AG04449 (cell line): ENCODE measurements around the gene OSBPL2.

Experiments used
- CTCF ChIA-PET: fragments of 350-600 bp; formaldehyde crosslinking; extraction: SDS; loops from one replicate; lab custom pipeline; 2021; ENCODE audit warnings: antibody characterized with exemption; lab: Yijun Ruan, JAX
- POLR2A ChIA-PET: fragments of 400-600, 350-600 bp; formaldehyde crosslinking; extraction: SDS; loops from one replicate; lab custom pipeline; 2020; ENCODE audit warnings: antibody characterized with exemption, inconsistent platforms; lab: Yijun Ruan, JAX
- DNase-seq: peaks from one replicate; pipeline ENCODE4 v3.0.0-alpha.2; 2010; ENCODE audit warnings: low read depth, low spot score
- H3K4me3 ChIP-seq: 2 replicates; pipeline ENCODE4 v1.5.1; 2011; ENCODE audit warnings: low read depth, mild to moderate bottlenecking, control low read depth, low read length
- TF ChIP-seq, protein P1 (sequence below): IDR thresholded peaks from one replicate; pipeline ENCODE4 v1.5.1; 2011; ENCODE audit warnings: mild to moderate bottlenecking, moderate library complexity, low read length, control low read depth, inconsistent platforms; ENCODE audit not compliant: insufficient read depth; ENCODE audit errors: missing control alignments

OSBPL2 gene

DNA sequence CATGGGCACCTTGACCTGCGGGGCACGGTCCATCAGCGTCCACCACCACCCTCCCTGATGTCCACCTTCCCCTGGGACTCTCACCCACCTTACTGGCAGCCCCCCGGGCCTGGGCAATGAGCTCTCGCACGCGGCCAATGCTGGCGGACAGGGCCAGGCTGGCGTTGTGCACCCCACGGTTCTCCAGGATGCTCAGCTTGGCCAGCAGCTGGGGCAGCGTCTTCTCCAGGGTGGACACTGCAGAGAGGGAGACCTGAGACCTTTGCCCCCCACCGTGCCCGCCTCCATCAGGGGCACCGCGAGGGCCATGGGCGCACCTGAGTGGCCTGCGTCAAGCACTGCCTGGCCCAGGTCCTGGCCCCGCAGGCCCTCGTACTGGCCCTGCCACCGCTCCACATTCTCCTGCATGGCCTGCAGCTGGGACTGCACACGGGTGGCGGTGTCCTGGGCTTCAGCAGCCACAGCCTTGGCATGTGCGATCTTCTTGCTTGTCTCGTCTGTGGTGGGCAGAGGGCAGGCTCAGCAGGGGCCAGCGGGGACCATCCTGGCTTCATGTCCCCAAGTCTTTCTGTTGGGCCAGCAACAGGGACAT, 76.5 kb downstream of the OSBPL2 start:
- ChIA-PET POLR2A (no interaction called here), CTCF (no interaction called here)
- DNase-seq: no peak
- TF ChIP-seq, protein P1, sequence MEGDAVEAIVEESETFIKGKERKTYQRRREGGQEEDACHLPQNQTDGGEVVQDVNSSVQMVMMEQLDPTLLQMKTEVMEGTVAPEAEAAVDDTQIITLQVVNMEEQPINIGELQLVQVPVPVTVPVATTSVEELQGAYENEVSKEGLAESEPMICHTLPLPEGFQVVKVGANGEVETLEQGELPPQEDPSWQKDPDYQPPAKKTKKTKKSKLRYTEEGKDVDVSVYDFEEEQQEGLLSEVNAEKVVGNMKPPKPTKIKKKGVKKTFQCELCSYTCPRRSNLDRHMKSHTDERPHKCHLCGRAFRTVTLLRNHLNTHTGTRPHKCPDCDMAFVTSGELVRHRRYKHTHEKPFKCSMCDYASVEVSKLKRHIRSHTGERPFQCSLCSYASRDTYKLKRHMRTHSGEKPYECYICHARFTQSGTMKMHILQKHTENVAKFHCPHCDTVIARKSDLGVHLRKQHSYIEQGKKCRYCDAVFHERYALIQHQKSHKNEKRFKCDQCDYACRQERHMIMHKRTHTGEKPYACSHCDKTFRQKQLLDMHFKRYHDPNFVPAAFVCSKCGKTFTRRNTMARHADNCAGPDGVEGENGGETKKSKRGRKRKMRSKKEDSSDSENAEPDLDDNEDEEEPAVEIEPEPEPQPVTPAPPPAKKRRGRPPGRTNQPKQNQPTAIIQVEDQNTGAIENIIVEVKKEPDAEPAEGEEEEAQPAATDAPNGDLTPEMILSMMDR: no peak
- H3K4me3 ChIP-seq: no peak overlapping the region

DNA sequence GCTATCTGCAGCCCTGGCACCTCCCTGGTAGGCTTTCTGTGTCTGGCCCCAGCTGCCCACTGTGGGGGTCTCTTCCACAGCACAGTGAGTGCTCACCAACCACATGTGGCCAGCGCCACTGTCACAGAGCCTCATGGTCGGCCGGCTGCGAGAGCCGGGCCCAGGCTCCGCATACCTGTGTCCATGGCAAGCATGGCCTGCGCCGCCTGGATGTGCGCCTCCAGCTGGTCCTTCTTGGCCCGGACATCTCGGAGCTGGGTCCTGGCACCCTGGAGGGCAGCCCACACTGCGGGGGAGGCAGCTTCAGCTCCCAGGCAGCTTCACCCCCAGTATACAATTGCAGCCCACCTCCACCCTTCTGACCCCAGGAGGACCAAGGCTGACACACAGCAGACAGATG, 77.5 kb downstream of the OSBPL2 start:
- TF ChIP-seq, protein P1: no peak
- POLR2A ChIA-PET: no interaction called here
- CTCF ChIA-PET: interaction anchor here (2.1 kb wide), 1 partner anchor 14 kb away, joined by 8 read pairs; the partner anchor contains the start of gene ADRM1
- no peak overlapping the region for H3K4me3 ChIP-seq
- no peak for DNase-seq

DNA sequence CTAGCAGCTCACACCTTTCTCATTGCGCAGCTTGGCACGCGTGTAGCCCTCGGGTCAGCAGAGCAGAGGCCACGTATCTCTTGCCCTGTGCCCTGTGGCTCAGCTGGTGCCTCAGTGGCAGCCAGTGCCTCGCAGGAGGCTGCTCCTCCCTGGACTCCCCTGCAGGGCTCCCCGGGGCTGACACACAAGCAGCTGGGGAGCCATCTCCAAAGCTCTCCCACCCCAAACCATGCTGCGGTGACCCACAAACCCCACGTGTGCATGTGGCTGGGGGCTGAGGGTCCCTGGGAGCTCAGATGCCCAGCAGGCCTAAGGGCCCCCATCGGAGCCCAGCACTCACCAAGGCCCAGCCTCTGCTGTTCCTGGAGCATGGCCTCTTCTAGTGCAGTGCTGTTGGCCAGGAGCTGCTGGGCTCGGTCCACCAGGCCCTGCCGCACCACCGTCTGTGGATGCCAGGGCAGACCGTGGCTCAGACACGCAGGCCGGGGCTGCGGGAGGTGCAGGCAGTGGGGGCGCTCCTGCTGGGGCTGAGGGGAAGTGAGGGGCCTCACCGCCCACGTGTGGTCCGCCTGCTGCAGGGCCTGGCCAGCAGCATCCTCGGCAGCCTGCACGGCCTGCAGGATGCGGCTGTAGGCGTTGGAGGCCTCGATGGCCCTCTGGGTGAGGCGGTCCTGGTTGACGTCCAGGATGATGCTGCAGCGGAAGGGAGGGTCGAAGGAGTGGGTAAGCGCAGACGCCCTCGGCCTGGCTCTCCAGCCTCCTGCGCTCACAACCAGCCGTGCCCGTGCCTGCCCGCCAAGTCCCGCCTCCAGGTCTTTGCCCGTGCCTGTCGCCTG, 78.2 kb downstream of the OSBPL2 start:
- TF ChIP-seq, protein P1: no peak
- ChIA-PET CTCF (interaction anchor here (1.2 to 2.1 kb wide), 2 partner anchors 14 to 66 kb away, joined by 4 to 8 read pairs; partner anchors contain the start of gene ADRM1), POLR2A (no interaction called here)
- no peak overlapping the region for H3K4me3 ChIP-seq
- no peak for DNase-seq

DNA sequence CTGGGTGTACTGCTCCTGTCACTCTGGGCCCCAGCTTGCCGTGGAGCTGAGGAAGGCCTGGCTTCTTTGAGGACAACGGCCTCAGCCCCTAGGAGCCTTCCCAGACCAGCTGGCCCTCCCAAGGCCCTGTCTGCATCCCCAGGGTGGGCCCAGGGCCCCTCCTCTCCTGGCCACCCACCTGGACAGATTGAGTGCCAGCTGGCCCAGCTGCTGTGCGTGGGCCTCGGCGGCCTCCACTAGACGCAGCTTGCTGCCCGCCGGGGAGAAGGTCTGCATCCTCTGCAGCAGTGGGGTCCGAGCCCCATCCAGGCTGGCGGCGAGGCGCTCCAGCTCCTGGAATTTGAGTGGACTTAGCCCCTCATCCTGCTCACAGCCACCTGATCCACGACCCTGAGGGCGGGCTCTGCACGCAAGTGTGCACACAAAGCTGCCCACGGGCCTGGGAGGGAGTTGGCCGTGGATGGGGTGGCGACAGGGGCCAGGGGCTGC, 78.9 kb downstream of the OSBPL2 start:
- POLR2A ChIA-PET: no interaction called here

DNA sequence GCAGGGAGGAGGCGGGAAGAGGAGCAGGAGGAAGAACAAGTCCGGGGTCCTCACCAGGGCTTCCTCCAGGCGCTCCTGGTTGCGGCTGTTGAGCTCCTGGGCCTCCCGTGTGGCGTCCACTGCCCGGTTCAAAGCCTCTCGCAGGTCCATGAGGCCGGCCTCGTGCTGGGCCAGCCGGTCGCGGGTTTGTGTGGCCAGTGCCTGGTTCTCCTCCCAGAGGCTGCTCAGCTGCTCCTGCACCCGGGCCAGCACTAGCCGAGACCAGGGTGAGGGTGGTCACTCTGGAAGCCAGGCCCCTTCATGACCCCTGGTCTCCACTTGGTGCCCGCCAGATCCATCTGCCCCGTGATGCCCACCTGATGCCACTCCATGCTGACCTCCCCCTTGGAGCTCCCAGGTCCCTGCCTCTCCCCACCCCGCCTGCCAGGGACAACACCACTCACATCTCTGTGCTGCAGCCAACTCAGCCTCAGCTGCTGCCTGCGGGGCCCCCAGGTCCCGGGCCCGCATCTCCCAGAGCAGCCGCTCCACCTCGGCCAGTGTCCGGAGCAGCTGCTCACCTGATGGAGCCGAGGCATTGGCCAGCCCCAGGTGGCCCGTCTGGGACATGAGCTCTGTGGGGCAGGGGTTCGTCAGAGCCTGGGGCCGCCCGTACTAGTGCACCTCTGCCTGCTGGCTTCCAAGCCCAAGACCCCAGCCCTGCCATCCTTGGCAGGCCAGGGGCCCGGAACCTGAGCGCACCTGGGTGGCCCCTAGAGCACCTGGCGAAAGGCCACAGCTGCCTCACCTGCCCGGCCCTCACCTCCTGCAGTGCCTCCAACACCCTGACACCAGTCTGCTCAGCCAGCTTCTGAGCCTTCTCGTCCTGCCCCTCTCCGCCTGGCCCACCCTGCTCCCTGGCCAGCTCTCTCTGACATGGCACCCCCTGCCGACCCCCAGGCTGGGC, 80.4 kb downstream of the OSBPL2 start:
- CTCF ChIA-PET: no interaction called here
- TF ChIP-seq, protein P1: no peak
- POLR2A ChIA-PET: no interaction called here
- no peak overlapping the region for H3K4me3 ChIP-seq
- DNase-seq: no peak

More for the DNA sequence above, 78.9 kb downstream of the OSBPL2 start:
- no peak for DNase-seq
- no peak overlapping the region for H3K4me3 ChIP-seq
- CTCF ChIA-PET: interaction anchor here (1.0 to 2.1 kb wide), 3 partner anchors 9 to 65 kb away, joined by 3 to 8 read pairs (median 4); partner anchors contain the start of gene ADRM1
- TF ChIP-seq, protein P1: no peak
